B cell (primary cell): ENCODE data around the gene CLIC6.

Experiments used
- EZH2 ChIP-seq: IDR thresholded peaks from 2 replicates; pipeline ENCODE4 v1.6.1; 2012; ENCODE audit warnings: borderline replicate concordance, low read depth, mild to moderate bottlenecking, moderate library complexity, low read length; ENCODE audit not compliant: insufficient read depth, poor library complexity, severe bottlenecking
- TF ChIP-seq, protein P1 (sequence below): fragments of 200-600 bp; IDR thresholded peaks from one replicate; pipeline ENCODE4 v1.8.0; 2022; ENCODE audit warnings: antibody characterized with exemption, mild to moderate bottlenecking

DNA sequence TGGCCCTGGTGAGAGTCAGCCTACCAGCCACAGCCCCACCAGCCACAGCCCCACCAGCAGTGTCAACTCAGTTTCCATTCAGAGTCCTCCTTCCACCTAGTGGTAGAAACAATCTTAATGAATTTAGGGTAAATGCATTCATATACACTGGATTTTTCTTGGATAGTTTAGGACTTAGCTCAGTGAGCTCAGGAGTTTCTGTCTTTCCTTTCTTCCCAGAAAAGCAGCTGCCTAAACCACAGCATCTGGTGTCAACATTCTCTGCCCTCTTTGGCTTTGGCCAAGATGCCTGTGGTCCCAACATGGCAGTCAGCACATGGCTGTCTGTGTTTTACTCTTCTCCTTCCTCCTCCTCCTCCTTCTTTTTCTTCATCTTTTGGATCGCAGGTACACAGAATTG lies 94.0 kb downstream of the CLIC6 start:
- no peak for TF ChIP-seq EZH2
- TF ChIP-seq, protein P1, sequence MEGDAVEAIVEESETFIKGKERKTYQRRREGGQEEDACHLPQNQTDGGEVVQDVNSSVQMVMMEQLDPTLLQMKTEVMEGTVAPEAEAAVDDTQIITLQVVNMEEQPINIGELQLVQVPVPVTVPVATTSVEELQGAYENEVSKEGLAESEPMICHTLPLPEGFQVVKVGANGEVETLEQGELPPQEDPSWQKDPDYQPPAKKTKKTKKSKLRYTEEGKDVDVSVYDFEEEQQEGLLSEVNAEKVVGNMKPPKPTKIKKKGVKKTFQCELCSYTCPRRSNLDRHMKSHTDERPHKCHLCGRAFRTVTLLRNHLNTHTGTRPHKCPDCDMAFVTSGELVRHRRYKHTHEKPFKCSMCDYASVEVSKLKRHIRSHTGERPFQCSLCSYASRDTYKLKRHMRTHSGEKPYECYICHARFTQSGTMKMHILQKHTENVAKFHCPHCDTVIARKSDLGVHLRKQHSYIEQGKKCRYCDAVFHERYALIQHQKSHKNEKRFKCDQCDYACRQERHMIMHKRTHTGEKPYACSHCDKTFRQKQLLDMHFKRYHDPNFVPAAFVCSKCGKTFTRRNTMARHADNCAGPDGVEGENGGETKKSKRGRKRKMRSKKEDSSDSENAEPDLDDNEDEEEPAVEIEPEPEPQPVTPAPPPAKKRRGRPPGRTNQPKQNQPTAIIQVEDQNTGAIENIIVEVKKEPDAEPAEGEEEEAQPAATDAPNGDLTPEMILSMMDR = no peak
